HG03196 (cell line): Measurements from ENCODE around the gene ZNHIT3.
A peak's percentile ranks its signal among the peaks of the same experiment; 100 is the strongest.
"Not testable (repeated sequence)": the region's sequence is repeated elsewhere in the genome, so short reads cannot be mapped to it uniquely, and the experiment has no call there.

Experiments used
- ATAC-seq: cut with Tn5 transposase; IDR thresholded peaks from one replicate; pipeline ENCODE4 v1.9.1; 2021; ENCODE audit not compliant: unreplicated experiment

ZNHIT3 gene

DNA sequence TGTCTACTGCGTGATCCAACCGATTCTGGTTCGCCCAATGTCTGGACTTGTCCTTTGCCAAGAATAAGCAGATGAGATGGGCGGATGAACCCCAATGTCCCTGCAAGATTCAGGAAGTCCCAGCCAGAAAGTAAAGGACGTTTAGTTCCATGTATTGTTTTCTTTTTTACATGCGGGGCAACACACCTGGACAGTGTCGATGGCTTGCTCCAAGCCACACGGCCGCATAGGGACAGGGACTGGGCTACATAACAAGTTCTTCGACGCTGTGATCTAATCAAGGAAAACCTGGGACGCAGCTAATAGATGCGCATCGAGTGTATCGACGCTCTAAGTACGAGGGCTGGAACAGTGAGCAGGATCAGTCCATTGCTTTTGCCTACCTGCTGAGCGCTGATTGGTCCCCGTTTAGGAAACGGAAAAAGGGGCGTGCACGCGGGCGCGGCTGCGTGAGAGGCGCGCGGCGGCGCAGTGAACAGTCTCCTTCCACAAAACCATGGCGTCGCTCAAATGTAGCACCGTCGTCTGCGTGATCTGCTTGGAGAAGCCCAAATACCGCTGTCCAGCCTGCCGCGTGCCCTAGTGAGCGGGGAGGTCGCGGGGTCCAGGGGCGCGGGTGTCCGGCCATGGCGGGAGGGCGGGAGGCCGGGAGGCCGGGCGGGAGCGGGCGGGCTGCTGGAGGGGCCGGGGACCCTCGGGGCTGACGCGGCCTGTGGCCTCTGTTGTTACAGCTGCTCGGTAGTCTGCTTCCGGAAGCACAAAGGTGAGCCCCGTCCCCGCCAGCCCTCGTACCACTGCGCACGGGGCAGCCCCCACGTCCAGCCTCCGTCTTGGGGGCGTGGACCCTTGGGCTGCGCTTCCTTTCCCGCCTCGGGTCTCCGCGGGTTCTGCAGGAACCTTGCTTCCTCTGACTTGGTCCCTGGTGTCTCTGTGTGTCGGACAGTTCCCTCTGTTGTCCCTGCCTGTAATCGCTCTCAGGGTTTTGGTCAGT lies at the start of gene ZNHIT3:
Gene ZNHIT3 (plus strand): TSS at position 478 of the 991 bp plus-strand sequence. CDS start 19 bp downstream, at position 497.
- ATAC-seq: peak; percentile 88

DNA sequence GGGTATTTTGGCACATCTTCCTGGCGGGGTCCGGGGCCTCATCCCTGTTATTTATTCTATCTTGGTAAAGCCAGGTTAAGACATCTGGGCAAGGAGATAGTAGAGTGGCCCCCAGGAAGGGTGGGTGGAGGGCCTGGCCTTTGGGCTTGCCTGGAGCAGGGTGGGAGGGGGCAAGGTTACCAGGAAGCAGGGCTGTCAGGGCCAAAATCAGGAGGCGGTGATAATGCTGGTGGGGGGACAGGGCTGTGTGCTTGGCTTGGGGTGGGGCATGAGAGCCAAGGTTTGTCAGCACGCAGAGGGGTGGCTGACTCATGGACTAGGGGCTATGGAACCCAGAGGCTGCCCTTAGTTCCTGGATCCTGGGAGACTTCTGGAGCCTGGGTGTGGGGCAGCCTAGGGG lies 44.7 kb upstream of the ZNHIT3 start:
- ATAC-seq: not testable (repeated sequence)

DNA sequence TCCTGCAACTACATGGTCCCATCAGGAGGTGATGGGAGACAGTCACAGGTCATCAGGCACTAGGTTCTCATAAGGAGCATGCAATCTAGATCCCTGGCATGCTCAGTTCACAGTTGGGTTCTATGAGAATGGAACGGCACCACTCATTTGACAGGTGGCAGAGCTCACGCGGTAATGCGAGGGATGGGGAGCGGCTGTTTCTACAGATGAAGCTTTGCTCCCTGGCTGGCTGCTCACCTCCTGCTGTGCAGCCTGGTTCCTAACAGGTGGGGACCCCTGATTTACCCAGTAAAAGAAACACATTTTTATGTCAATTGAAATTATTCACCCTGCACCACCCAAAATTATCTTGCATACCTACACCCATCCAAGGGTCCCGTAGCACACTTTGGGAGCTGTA lies 42.7 kb upstream of the ZNHIT3 start:
- ATAC-seq: no peak

DNA sequence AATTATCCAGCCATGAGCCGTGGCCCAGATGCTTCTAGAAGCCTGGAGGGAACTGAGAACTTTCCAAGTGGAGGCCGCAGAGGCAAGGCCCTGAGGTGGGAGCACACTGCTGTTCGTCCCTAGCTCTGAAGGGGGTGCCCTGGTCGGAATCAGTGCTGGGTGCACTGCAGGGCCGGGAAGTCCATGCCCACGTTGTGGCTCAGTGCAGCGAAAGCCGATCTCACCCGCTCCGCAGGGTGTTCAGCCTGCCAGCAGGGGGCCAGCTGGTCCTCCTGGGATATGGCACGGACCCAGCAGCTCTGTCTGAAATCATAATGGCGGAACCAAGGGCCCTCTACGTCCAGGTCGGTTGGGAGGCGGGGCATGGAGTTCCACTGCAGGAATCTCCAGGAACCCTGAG lies 36.5 kb upstream of the ZNHIT3 start:
- ATAC-seq: not testable (repeated sequence)

DNA sequence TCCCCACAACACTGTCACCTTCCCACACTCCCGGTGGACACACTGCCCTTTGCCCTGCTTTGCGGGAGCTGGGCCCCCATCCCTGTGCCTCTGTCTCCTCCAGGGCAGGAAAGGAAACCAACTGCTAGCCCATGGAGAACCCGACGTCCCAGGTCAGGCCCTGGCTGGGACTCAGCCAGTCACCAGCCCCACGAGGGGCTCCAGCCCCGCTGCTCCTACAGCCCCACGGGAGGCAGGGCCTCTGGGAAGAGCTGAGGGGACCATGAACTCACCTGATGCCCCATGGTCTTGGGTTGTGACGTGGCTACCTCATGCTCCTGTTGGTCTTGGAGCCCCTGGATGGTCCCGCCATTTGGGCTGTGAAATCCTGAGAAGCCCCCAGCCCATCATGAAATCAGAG lies 33.6 kb upstream of the ZNHIT3 start:
- not testable (repeated sequence) for ATAC-seq

DNA sequence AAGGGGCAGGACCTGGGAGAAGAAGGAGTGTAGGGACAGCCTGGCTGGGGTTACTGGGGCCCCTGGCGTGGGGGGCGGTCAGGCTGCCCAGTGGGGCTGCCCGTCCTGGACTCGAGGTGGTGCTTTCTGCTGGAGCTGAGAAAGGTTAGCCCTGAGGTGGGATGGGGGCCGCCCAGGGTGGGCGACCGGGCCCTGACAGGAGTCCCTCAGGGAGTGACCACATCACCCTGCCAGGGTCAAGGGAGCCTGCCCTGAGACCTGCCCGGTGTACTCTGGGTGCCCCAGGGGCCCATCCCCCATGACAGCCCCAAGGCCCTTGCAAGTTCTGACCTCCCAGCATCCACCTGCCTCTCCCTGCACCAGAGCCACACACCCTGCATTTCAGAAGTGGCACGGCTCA lies 28.8 kb upstream of the ZNHIT3 start:
- not testable (repeated sequence) for ATAC-seq

DNA sequence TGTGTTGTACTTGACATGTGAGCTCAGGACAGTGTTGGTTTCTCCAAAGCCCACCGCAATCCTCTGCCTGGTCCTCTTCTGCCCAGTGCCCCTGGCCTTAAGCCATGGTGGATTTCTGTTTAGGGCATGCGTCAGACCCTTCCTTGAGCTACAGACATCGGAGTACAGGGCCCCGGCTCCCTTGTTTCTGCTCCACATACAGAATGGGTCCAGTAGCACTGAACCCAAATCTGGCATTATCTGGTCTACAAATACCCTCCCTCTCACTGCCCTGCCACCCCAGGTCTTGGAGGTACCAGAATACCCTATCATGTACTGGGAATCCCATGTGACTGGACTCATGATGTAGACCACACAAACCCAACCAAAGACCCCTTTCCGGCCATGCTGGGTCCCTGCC lies 27.4 kb upstream of the ZNHIT3 start:
- ATAC-seq: no peak

DNA sequence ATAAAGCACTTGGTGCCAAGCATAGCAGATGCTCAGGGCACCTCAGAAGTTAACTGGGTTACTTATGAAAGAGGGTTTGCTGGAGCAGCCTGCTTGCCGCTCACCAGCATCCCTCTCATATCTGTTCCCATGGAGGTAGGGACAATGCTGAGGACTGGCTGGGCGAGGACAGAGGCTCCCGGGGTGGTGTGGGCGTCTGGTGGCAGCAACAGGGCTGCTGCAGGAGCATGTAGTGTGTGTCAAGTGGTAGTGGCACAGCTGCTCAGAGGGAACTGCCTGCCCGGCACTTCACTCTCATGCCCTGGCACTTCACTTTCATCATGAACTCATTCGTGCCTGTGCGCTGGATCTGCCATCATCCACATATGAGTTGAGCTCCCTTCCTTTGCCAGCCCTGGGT lies 26.9 kb upstream of the ZNHIT3 start:
- ATAC-seq: no peak

DNA sequence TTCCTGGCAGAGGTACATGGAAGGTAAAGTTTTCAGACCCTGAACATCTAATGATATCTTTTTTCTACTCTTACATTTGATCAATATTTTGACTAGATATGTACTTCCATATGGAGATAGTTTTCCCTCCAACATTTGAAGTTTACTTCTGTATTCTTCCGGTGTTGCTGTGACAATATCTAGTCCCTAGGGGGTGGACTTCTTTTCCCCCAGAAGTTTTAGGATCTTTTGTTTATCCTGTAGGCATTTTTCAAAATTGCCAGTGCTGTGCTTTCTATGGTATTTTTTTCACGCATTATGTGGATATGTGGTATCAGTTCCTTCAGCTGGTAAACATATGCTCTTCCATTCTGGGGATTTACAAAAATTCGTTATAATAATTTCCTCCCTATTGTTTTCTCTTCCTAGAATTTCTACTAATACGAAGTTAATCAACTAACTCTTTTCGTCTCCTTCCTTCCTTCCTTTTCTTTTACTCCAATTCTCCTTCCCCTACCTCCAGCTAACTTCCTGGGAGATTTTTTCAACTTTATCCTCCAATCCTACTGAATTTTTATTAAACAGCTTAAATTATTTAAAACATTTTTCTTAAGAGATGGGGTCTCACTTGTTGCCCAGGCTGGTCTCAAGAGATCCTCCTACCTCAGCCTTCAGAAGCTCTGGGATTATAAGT lies 26.1 kb upstream of the ZNHIT3 start:
- no peak for ATAC-seq

DNA sequence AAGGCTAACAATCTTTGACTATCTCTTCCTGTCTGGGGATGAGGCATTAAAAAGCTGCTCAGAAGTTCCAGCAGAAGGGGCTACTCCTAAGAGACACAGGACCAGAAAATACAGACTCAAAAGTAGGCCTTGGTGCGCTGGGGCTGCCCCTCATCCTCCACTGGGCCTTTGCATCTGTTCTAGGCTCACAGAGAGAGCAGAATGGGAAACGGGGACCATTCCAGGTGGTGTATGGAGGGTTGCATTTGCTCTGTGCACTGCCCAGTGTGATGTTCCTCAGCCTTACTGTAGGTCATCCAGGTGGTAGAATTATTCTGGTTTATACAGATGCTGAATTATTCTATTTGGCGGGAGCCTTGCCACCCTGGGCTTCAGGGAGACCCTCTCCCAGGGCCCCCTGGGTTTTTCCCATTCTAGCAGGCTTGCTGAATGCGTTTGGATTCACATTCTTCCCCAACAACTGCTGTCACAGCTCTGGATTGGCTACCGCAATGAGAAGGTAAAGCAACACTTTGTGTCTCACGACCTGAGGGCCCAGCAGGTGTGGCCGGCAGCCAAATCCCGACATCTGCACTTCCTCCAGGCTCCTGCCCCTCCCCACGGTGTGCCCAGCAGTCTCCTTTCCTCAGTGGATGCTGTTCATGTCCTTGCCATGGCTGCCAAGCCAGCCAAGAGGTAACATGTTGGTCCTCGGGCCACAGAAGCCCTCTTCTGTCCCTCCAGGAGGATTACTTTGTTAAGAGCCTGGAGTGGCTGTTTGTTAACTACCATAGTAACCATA lies 25.0 kb upstream of the ZNHIT3 start:
- ATAC-seq: no peak

DNA sequence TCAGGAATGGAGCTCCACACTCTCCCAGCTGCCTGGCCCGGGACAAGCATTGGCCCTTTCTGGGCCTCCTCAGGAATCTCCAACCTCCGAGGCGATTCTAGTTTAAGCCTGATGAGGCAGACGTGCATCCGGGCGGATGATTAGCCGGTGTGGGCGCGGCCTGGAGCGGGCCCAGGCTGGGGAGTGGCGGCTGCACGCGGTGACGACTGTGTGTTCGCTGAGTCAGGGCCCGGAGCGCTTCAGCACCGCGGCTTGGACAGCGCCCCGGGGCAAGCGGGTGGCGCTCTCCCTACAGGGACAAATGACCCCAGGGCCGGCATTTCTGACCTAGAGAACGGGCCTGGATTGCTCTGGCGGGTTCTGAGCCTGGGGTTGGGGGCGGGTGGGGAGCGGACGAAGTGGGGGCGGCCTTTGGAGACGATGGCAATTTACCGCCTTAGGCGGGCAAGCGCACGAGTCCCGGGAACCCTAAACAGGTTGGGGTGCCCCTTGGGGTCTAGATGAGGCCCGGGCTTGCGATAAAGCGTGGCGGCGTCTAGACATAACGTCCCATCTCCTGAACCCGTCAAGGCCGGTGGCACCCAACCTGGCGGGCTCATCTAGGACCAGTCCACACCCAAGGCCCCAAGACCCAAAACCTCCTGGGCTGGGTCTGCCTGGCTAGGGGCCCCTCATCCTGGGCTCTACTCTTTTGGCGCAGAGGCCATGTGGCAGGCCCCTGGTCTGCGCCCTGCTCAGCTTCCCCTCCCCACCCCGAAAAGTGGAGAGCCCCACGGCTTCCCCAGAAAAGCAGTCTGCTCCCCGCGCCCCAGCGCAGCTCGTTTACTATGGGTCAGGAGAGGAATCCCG lies 22.3 kb upstream of the ZNHIT3 start:
- no peak for ATAC-seq

DNA sequence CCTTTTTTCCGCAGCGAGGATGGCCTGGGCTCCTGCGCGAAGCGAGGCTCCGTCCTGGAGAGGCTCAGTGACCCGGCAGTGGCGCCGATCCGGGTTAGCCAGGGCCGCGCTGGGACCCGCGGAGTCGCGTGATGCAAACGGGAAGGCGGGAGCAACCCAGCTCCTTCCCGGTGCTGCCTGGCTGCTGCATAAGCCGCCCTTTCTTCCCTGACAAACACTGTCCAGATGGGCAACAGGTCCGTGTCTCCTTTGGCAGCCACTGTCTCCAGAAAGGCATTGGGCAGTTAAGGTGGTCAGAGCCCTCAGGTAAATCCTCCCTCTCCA lies 21.8 kb upstream of the ZNHIT3 start:
- ATAC-seq: no peak

DNA sequence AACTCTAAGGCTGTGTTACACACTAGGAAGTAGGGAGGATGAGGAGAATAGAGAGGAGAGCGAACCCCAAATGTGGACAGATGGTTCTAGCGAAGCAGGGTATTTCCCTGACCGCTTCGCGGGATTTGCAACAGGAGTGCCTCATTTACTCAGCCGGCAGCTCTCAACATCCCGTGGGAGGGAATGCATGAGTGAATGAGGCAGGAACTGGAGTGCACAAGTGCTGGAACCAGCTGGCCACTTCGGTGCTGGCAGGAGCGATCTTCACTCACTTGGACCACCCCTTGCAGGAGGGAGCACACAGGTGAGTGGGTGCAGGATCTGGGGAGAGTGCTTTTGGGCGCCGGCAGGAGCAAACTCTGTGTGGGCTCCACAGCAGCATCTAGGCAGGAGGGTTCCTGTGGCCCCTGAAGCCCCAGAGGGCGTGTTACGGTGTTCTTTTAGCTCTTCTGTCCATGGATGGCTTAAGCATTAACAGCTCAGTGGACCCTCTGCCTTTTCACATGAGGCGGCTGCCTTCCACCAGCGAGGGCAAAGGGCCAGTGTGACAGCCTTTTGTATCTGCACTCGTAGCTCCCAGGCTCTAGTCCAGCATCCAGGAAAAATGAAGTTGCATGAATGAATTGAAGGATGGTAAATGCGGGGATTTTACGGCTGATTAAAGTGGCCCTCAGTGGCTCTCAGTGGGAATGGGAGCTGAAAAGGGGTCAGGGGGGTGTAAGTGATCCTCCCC lies 17.4 kb upstream of the ZNHIT3 start:
- ATAC-seq: no peak

DNA sequence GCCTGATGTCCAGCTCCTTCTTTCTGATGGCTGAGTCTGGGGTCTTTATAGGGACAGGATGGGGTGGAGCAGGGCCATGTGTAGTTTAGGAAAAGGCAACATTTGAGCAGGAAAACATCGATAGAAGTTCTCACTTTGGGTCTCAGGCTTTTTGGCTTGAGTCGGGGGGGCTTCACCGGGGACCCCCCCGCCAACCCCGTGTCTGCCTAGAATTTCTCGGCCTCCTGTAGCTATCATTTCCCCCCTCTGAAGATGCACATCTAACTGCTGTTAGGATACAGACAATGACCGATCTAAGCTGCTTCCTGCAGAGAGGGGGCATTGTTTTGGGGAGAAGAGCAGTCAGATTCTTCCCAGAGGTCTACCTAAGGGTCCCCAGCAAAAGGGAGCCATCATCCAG lies 16.7 kb upstream of the ZNHIT3 start:
- no peak for ATAC-seq

DNA sequence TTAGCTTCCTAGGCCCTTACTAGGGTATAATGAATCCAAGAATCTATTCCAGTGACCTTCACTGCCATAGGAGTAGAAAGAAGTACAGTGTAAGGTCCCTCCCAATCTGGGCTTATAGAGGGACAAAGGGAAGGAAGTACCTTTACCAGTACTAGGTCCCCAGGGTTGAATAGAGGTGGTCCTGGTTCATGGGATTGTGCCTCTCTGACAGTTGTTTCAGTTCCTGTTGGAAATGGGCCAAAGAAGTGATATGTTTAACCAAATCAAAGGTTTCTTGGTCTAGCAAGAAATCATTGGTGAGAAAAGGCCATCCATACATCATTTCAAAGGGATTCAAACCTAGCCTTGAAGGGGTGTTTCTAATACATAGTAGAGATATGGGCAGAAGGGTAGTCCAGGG lies 16.0 kb upstream of the ZNHIT3 start:
- no peak for ATAC-seq

DNA sequence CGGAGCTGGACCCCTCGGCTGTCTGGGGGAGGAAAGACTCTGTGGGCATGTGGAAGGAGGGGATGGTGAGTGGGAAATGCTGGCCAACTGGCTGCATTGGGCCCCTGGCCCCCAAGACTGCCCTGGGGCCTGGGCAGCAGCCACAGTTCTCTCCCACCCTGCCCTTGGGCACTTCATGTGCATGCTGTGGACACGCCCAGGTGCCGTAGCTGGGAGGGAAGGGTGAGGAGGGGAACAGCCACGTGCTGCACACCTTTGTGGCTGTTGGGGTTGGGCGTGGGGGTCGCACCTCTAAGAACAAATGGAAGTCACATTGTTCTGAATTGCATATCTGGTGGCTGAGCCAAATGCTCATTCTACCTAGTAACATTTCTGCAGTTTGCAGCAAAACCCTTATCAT lies 11.9 kb upstream of the ZNHIT3 start:
- ATAC-seq: no peak

DNA sequence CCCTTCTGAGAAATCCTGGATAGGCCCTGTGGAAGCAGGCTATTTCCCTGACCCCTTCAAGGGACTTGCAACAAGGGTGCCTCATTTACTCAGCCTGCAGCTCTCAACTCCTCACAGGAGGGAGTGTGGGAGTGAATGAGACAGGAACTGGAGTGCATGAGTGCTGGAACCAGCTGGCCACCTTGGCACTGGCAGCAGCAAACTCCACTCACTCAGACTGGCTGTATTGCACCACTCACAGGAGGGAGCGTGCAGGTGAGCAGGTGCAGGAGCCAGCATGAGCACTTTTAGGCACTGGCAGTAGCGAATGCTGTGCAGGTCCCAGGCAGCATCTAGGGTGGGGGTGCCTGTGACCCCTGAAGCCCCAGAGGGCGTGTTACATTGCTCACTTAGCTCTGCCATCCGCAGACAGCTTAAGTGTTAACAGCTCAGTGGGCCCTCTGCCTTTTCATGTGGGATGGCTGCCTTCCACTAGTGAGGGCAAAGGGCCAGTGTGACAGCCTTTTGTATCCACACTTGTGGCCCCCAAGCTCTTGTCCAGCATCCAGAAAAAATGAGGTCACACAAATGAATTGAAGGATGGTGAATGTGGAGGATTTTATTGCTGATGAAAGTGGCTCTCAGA lies 11.0 kb upstream of the ZNHIT3 start:
- no peak for ATAC-seq

DNA sequence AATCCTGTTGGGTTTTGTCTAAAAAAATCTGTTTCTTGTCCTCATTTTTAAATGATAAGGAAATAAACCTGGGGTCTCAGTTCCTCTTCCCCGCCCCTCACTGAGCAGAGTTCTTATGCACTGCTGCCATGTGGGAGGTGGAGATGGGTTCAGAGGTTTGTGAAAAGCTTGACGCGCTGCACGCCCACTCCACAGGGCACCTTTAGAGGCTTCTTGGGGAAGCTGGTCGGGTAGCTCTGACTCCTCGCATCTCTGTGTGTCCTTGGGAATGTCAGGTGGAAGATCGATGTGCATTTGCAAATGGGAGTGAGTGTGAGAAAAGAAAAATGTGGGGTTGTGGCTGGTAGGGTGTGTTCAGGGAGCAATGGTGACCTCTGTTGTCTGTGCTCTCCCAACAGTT lies 4.7 kb upstream of the ZNHIT3 start:
- ATAC-seq: no peak
